DND-41 (cell line): ENCODE measurements around the gene KCP.

ENCODE experiments used
- ATAC-seq: fragments of 200-7000 bp; cut with Tn5 transposase; 3 replicates; pipeline ENCODE4 v1.9.1; 2021; ENCODE audit warnings: low read depth; ENCODE audit not compliant: insufficient read depth
- DNase-seq: peaks from one replicate; pipeline ENCODE4 v3.0.0-alpha.2; 2020
- H2AFZ ChIP-seq: 2 replicates; pipeline ENCODE4 v1.6.0; 2012; ENCODE audit warnings: low read depth, low read length
- H3K27ac ChIP-seq: 2 replicates; pipeline ENCODE4 v1.5.1; 2012; ENCODE audit warnings: low read length, inconsistent platforms
- H3K27me3 ChIP-seq: fragments of 200-600 bp; sonication (generic); 2 replicates; pipeline ENCODE4 v1.6.0; 2012; ENCODE audit warnings: low read length, mild to moderate bottlenecking, inconsistent platforms; ENCODE audit not compliant: insufficient read depth, poor library complexity
- H3K36me3 ChIP-seq: 2 replicates; pipeline ENCODE4 v1.5.1; 2012; ENCODE audit warnings: low read length, inconsistent platforms; ENCODE audit not compliant: insufficient read depth
- H3K4me1 ChIP-seq: 2 replicates; pipeline ENCODE4 v1.5.1; 2012; ENCODE audit warnings: mild to moderate bottlenecking, low read length; ENCODE audit not compliant: insufficient read depth
- H3K4me2 ChIP-seq: 2 replicates; pipeline ENCODE4 v1.6.0; 2012; ENCODE audit warnings: mild to moderate bottlenecking, moderate library complexity, low read length, inconsistent platforms; ENCODE audit not compliant: insufficient read depth
- H3K4me3 ChIP-seq, 2 experiments: fragments of 200-600 bp in 1 of 2; shearing (Covaris generic) in 1 of 2; 2 replicates each; pipeline ENCODE4 v1.5.1; 2012 to 2016; ENCODE audit warnings: inconsistent platforms in 2 of 2, low read length in 2 of 2, mild to moderate bottlenecking in 2 of 2, low read depth in 1 of 2, moderate library complexity in 1 of 2
- H3K79me2 ChIP-seq: 2 replicates; pipeline ENCODE4 v1.6.0; 2012; ENCODE audit warnings: low read length, inconsistent platforms; ENCODE audit not compliant: insufficient read depth
- H3K9ac ChIP-seq: 2 replicates; pipeline ENCODE4 v1.6.0; 2012; ENCODE audit warnings: low read depth, mild to moderate bottlenecking, inconsistent platforms, low read length, moderate library complexity
- H3K9me3 ChIP-seq: 2 replicates; pipeline ENCODE4 v1.5.1; 2012; ENCODE audit warnings: low read length, moderate library complexity, mild to moderate bottlenecking, inconsistent platforms; ENCODE audit not compliant: insufficient read depth, severe bottlenecking
- H4K20me1 ChIP-seq: 2 replicates; pipeline ENCODE4 v1.6.0; 2012; ENCODE audit warnings: low read length; ENCODE audit not compliant: insufficient read depth
- CTCF ChIP-seq: IDR thresholded peaks from 2 replicates; pipeline ENCODE4 v1.5.1; 2012; ENCODE audit warnings: borderline replicate concordance, low read length, moderate library complexity, mild to moderate bottlenecking; ENCODE audit not compliant: poor library complexity, severe bottlenecking; ENCODE audit errors: extremely low read depth
- EZH2 ChIP-seq: IDR thresholded peaks from 3 replicates; pipeline ENCODE4 v1.6.1; 2012; ENCODE audit warnings: borderline replicate concordance, low read depth, mild to moderate bottlenecking, moderate library complexity, low read length, inconsistent platforms; ENCODE audit not compliant: severe bottlenecking

Gene KCP

GRCh38 chr7:128848289-128849155 lies 62.0 kb downstream of the KCP start:
- Histone ChIP-seq H3K4me1 (no peaks in the 10 kb centered on the region), H3K4me3 (no peak overlapping the region), H3K4me2 (no peak overlapping the region), H3K9ac (no peak overlapping the region), H3K79me2 (no peaks in the 10 kb centered on the region), H2AFZ (no peak overlapping the region), H3K36me3 (no peaks in the 10 kb centered on the region), H4K20me1 (no peaks in the 10 kb centered on the region), H3K9me3 (no peaks in the 10 kb centered on the region), H3K27me3 (no peaks in the 10 kb centered on the region), H3K27ac (no peak overlapping the region)
- ATAC-seq = no peak
- no peak for DNase-seq
- no peak for TF ChIP-seq EZH2
- TF ChIP-seq CTCF = no peak

- Histone ChIP-seq H3K9me3 (no peaks in the 10 kb centered on the region), H3K4me2 (no peak overlapping the region), H3K36me3 (no peaks in the 10 kb centered on the region), H4K20me1 (no peaks in the 10 kb centered on the region), H2AFZ (no peak overlapping the region), H3K27me3 (no peaks in the 10 kb centered on the region), H3K27ac (no peak overlapping the region), H3K4me1 (no peaks in the 10 kb centered on the region), H3K79me2 (no peaks in the 10 kb centered on the region), H3K9ac (no peak overlapping the region), H3K4me3 (no peak overlapping the region)
- TF ChIP-seq CTCF = no peak
- no peak for TF ChIP-seq EZH2
- ATAC-seq = no peak
- no peak for DNase-seq
These were observed 62.7 kb downstream of the KCP start for GRCh38 chr7:128847721-128848211.

- ATAC-seq (no peak), DNase-seq (no peak)
- Histone ChIP-seq H4K20me1 (0 out of 2 replicates have a peak, but pooled peaks cover 3% of the 10 kb centered on the region), H3K27ac (no peak overlapping the region), H3K4me3 (no peak overlapping the region), H3K9ac (no peak overlapping the region), H3K36me3 (no peaks in the 10 kb centered on the region), H3K79me2 (no peaks in the 10 kb centered on the region), H3K9me3 (no peaks in the 10 kb centered on the region), H2AFZ (no peak overlapping the region), H3K4me1 (no peaks in the 10 kb centered on the region), H3K4me2 (no peak overlapping the region), H3K27me3 (no peaks in the 10 kb centered on the region)
- TF ChIP-seq CTCF (no peak), EZH2 (no peak)
These were observed 63.6 kb downstream of the KCP start for GRCh38 chr7:128846781-128847444.
